ENCODE results near the gene KRT5.

DNA sequence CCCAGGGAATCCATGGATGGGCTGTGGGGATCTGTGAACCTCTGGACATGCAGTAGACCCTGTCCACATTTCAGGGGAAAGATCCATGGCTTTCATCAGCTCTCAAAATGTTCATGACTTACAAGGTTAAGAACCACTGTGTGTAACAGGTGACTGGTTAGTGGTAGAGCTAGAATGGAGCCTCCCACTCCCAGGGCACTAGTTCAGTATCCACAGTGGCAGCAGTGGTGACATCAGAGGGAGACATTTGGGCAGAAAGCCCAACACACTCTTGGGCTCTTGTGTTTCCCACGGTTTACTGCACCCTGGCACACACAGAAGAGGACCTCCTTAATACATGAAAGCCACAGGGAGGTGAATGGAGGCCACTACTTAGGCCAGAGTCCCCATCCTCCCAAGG, 44.4 kb upstream of the KRT5 start:
- TF ChIP-seq, protein P1, sequence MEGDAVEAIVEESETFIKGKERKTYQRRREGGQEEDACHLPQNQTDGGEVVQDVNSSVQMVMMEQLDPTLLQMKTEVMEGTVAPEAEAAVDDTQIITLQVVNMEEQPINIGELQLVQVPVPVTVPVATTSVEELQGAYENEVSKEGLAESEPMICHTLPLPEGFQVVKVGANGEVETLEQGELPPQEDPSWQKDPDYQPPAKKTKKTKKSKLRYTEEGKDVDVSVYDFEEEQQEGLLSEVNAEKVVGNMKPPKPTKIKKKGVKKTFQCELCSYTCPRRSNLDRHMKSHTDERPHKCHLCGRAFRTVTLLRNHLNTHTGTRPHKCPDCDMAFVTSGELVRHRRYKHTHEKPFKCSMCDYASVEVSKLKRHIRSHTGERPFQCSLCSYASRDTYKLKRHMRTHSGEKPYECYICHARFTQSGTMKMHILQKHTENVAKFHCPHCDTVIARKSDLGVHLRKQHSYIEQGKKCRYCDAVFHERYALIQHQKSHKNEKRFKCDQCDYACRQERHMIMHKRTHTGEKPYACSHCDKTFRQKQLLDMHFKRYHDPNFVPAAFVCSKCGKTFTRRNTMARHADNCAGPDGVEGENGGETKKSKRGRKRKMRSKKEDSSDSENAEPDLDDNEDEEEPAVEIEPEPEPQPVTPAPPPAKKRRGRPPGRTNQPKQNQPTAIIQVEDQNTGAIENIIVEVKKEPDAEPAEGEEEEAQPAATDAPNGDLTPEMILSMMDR (IDR thresholded peaks at IDR 0.05) = no peak
- no peak for TF ChIP-seq POLR2A (IDR thresholded peaks at IDR 0.05)

All from body of pancreas (tissue), 4 donors.